GM21515 (cell line): Measurements from ENCODE around the gene IRX1.

Source experiments
- ATAC-seq: cut with Tn5 transposase; IDR thresholded peaks from one replicate; pipeline ENCODE4 v1.9.1; 2021; ENCODE audit not compliant: unreplicated experiment

IRX1 gene

DNA sequence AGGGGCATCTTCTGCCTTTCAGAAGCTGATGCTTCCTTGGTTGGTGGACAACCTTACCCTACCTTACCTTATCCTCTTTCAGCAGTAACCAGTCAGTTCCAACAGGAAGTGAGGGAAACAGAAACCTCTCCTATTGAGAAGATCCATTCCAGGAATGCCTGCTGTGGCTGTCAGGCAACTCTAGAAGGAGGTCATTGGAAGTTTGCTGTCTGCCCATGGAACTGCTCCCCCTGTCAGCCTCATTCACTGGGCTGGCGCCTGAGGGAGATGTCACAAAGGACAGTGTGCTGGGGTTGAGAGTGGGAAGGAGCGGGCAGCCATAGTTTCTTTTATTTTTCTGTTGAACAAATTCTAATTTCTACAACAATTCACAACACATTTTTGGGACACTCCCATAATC, 54.7 kb downstream of the IRX1 start:
- no peak for ATAC-seq

- ATAC-seq, result no peak
Observed at GRCh38 chr5:3650868-3651267, 55.2 kb downstream of the IRX1 start.
